WTC11 (cell line): Measurements from ENCODE around the gene SMG7. TPM values are rescaled to one million over a fixed set of nuclear protein-coding genes. Genes with fewer than 3 reads are reported as not detected.

ENCODE experiments used
- ATAC-seq: fragments of 200-7000 bp; cut with Tn5 transposase; 2 replicates; pipeline ENCODE4 v1.10.0; 2021; ENCODE audit warnings: mild to moderate bottlenecking, moderate library complexity
- CTCF ChIA-PET: fragments of 300-600 bp; sonication (Branson Sonifier 250); formaldehyde crosslinking; loops from one replicate; lab custom pipeline; 2021; ENCODE audit warnings: antibody characterized with exemption; lab: Charles Lee
- POLR2A ChIA-PET: fragments of 350-600 bp; sonication (Branson Sonifier 250); formaldehyde crosslinking; loops from one replicate; lab custom pipeline; 2021; ENCODE audit warnings: antibody characterized with exemption; lab: Charles Lee
- DNase-seq: peaks from one replicate; pipeline ENCODE4 v3.0.0; 2021; ENCODE audit warnings: low spot score
- H3K27ac Mint-ChIP-seq: 2 replicates; pipeline ENCODE4 v1.8.0; 2021; ENCODE audit warnings: mixed read lengths
- H3K27me3 Mint-ChIP-seq: 2 replicates; pipeline ENCODE4 v1.8.0; 2021; ENCODE audit warnings: low read depth, mild to moderate bottlenecking, moderate library complexity, mixed read lengths
- H3K36me3 Mint-ChIP-seq: 2 replicates; pipeline ENCODE4 v1.8.0; 2021; ENCODE audit warnings: mixed read lengths
- H3K4me1 Mint-ChIP-seq: 2 replicates; pipeline ENCODE4 v1.8.0; 2022; ENCODE audit warnings: mixed read lengths
- H3K4me3 Mint-ChIP-seq: 2 replicates; pipeline ENCODE4 v1.8.0; 2021; ENCODE audit warnings: mild to moderate bottlenecking, moderate library complexity, mixed read lengths
- H3K9me3 Mint-ChIP-seq: 2 replicates; pipeline ENCODE4 v1.8.0; 2021; ENCODE audit warnings: mixed read lengths
- EMX1 ChIP-seq: fragments of 250-450 bp; sonication (Bioruptor Pico); IDR thresholded peaks from 2 replicates; pipeline ENCODE4 v1.8.0; 2021; ENCODE audit warnings: mild to moderate bottlenecking
- GABPB1 ChIP-seq: sonication (generic); formaldehyde crosslinking; IDR thresholded peaks from 2 replicates; pipeline ENCODE4 v1.8.1; 2023; ENCODE audit warnings: mild to moderate bottlenecking, missing genetic modification reagents
- MYBL2 ChIP-seq: sonication (generic); formaldehyde crosslinking; IDR thresholded peaks from 2 replicates; pipeline ENCODE4 v1.8.1; 2023; ENCODE audit warnings: mild to moderate bottlenecking, moderate library complexity, missing genetic modification reagents
- NFATC4 ChIP-seq: fragments of 250-450 bp; sonication (Bioruptor Pico); IDR thresholded peaks from 2 replicates; pipeline ENCODE4 v1.9.0; 2021; ENCODE audit warnings: mild to moderate bottlenecking
- NR3C1 ChIP-seq: sonication (generic); formaldehyde crosslinking; conservative IDR thresholded peaks from 2 replicates; pipeline ENCODE4 v1.8.1; 2023; ENCODE audit warnings: low read depth, mild to moderate bottlenecking, missing genetic modification reagents
- OVOL2 ChIP-seq: fragments of 250-450 bp; sonication (Bioruptor Pico); IDR thresholded peaks from 2 replicates; pipeline ENCODE4 v1.9.0; 2021; ENCODE audit warnings: mild to moderate bottlenecking, borderline replicate concordance
- TEAD4 ChIP-seq: sonication (generic); formaldehyde crosslinking; IDR thresholded peaks from 2 replicates; pipeline ENCODE4 v1.8.0; 2022; ENCODE audit warnings: mild to moderate bottlenecking, missing genetic modification reagents
- ZNF416 ChIP-seq: fragments of 250-450 bp; sonication (Bioruptor Pico); IDR thresholded peaks from 2 replicates; pipeline ENCODE4 v1.9.0; 2021; ENCODE audit warnings: mild to moderate bottlenecking, inconsistent platforms
- total RNA-seq: library from RNA; stranded (reverse); gene quantifications from 3 replicates; pipeline ENCODE4 v1.2.3, GENCODE V29; 2021
- TF ChIP-seq, protein P1 (sequence below): sonication (generic); formaldehyde crosslinking; IDR thresholded peaks from 2 replicates; pipeline ENCODE4 v1.8.1; 2023; ENCODE audit warnings: mild to moderate bottlenecking, moderate library complexity, missing genetic modification reagents
- TF ChIP-seq, protein P2 (sequence below): fragments of 250-450 bp; sonication (Bioruptor Pico); IDR thresholded peaks from 2 replicates; pipeline ENCODE4 v1.9.0; 2021; ENCODE audit warnings: mild to moderate bottlenecking, borderline replicate concordance
- TF ChIP-seq, protein P3 (sequence below): sonication (generic); formaldehyde crosslinking; conservative IDR thresholded peaks from 2 replicates; pipeline ENCODE4 v1.8.1; 2023; ENCODE audit warnings: mild to moderate bottlenecking, low read depth, missing genetic modification reagents, moderate library complexity
- TF ChIP-seq, protein P4 (sequence below): sonication (generic); formaldehyde crosslinking; IDR thresholded peaks from 2 replicates; pipeline ENCODE4 v1.8.0; 2022; ENCODE audit warnings: mild to moderate bottlenecking, missing genetic modification reagents
- TF ChIP-seq, protein P5 (sequence below): sonication (generic); formaldehyde crosslinking; IDR thresholded peaks from 2 replicates; pipeline ENCODE4 v1.8.0; 2023; ENCODE audit warnings: mild to moderate bottlenecking, missing genetic modification reagents
- TF ChIP-seq, protein P6 (sequence below): fragments of 250-450 bp; sonication (Bioruptor Pico); IDR thresholded peaks from 2 replicates; pipeline ENCODE4 v2.1.2; 2022; ENCODE audit warnings: mild to moderate bottlenecking, moderate library complexity
- TF ChIP-seq, protein P7 (sequence below): fragments of 200-600 bp; IDR thresholded peaks from 2 replicates; pipeline ENCODE4 v1.8.0; 2022; ENCODE audit warnings: antibody characterized with exemption
- TF ChIP-seq, protein P8 (sequence below): fragments of 250-450 bp; sonication (Bioruptor Pico); IDR thresholded peaks from 2 replicates; pipeline ENCODE4 v1.9.0; 2021; ENCODE audit warnings: mild to moderate bottlenecking

The SMG7 gene
- total RNA-seq, 1 experiment from 2014 or later = 57.8 TPM

DNA sequence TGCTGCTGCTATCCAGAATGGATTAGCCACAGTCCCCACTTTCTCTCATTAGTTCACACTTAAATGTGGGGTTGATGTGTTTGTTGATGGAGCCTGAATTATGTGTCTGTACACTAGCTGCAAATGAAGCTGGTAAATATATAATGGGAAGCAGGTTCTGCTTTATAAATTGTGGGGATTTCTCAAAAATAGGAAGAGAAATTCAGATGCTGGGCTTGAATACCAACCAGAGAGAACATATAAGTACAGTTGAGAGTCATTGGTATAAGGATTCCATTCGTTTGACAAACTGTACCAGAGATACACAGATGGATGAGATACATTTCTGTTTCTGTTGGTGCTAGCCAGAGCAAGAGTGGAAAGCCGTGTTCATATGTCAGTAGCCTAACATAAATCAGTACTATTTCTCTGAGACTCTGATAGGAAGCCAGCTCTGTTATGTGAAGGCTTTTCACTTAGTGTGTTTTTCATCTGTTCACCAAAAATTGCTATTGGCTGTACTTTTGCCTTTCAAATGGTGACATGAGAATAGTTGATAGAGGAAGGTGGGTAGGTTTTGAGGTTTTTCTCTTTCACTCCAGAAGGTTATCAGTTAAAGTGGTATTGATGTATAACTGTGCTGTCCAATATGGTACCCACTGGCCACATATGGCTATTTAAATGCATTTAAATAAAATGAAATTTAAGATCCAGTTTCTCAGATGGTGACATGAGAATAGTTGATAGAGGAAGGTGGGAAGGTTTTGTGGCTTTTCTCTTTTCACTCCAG lies 15.6 kb downstream of the SMG7 start (continued):
- TF ChIP-seq NR3C1 (CRISPR knock-in tag) (no peak), GABPB1 (no peak)
- TF ChIP-seq, protein P1, sequence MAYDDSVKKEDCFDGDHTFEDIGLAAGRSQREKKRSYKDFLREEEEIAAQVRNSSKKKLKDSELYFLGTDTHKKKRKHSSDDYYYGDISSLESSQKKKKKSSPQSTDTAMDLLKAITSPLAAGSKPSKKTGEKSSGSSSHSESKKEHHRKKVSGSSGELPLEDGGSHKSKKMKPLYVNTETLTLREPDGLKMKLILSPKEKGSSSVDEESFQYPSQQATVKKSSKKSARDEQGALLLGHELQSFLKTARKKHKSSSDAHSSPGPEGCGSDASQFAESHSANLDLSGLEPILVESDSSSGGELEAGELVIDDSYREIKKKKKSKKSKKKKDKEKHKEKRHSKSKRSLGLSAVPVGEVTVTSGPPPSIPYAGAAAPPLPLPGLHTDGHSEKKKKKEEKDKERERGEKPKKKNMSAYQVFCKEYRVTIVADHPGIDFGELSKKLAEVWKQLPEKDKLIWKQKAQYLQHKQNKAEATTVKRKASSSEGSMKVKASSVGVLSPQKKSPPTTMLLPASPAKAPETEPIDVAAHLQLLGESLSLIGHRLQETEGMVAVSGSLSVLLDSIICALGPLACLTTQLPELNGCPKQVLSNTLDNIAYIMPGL (CRISPR knock-in tag) = no peak
- TF ChIP-seq, protein P2, sequence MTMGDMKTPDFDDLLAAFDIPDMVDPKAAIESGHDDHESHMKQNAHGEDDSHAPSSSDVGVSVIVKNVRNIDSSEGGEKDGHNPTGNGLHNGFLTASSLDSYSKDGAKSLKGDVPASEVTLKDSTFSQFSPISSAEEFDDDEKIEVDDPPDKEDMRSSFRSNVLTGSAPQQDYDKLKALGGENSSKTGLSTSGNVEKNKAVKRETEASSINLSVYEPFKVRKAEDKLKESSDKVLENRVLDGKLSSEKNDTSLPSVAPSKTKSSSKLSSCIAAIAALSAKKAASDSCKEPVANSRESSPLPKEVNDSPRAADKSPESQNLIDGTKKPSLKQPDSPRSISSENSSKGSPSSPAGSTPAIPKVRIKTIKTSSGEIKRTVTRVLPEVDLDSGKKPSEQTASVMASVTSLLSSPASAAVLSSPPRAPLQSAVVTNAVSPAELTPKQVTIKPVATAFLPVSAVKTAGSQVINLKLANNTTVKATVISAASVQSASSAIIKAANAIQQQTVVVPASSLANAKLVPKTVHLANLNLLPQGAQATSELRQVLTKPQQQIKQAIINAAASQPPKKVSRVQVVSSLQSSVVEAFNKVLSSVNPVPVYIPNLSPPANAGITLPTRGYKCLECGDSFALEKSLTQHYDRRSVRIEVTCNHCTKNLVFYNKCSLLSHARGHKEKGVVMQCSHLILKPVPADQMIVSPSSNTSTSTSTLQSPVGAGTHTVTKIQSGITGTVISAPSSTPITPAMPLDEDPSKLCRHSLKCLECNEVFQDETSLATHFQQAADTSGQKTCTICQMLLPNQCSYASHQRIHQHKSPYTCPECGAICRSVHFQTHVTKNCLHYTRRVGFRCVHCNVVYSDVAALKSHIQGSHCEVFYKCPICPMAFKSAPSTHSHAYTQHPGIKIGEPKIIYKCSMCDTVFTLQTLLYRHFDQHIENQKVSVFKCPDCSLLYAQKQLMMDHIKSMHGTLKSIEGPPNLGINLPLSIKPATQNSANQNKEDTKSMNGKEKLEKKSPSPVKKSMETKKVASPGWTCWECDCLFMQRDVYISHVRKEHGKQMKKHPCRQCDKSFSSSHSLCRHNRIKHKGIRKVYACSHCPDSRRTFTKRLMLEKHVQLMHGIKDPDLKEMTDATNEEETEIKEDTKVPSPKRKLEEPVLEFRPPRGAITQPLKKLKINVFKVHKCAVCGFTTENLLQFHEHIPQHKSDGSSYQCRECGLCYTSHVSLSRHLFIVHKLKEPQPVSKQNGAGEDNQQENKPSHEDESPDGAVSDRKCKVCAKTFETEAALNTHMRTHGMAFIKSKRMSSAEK = no peak
- TF ChIP-seq, protein P3, sequence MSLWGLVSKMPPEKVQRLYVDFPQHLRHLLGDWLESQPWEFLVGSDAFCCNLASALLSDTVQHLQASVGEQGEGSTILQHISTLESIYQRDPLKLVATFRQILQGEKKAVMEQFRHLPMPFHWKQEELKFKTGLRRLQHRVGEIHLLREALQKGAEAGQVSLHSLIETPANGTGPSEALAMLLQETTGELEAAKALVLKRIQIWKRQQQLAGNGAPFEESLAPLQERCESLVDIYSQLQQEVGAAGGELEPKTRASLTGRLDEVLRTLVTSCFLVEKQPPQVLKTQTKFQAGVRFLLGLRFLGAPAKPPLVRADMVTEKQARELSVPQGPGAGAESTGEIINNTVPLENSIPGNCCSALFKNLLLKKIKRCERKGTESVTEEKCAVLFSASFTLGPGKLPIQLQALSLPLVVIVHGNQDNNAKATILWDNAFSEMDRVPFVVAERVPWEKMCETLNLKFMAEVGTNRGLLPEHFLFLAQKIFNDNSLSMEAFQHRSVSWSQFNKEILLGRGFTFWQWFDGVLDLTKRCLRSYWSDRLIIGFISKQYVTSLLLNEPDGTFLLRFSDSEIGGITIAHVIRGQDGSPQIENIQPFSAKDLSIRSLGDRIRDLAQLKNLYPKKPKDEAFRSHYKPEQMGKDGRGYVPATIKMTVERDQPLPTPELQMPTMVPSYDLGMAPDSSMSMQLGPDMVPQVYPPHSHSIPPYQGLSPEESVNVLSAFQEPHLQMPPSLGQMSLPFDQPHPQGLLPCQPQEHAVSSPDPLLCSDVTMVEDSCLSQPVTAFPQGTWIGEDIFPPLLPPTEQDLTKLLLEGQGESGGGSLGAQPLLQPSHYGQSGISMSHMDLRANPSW (CRISPR knock-in tag) = no peak

DNA sequence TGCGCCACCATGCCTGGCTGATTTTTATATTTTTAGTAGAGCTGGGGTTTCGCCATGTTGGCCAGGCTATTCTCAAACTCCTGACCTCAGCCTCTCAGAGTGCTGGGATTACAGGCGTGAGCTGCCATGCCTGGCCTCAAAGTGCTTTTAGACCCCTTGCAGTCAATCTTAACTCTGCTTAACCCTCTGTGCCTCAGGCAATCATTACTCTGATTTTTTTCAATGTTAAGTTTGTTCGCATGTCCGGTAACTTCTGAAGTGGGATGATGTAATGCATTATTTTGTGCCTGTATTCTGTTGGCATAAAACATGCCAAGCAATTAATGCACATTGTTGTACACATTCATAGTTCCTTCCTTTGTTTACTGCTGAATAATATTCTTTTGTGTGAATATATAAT lies 18.6 kb downstream of the SMG7 start:
- no peak for ATAC-seq
- Mint-ChIP-seq H3K36me3 (no peaks in the 10 kb centered on the region), H3K4me3 (no peak overlapping the region), H3K9me3 (no peaks in the 10 kb centered on the region), H3K4me1 (peaks cover 12% of the 10 kb centered on the region), H3K27ac (no peak overlapping the region), H3K27me3 (no peaks in the 10 kb centered on the region)
- ChIA-PET CTCF (interaction anchor here (1.0 kb wide), 1 partner anchor 15 kb away, joined by 3 read pairs; no protein-coding TSS in a partner anchor), POLR2A (no interaction called here)
- DNase-seq = no peak
- TF ChIP-seq ZNF416 = no peak
- TF ChIP-seq, protein P4, sequence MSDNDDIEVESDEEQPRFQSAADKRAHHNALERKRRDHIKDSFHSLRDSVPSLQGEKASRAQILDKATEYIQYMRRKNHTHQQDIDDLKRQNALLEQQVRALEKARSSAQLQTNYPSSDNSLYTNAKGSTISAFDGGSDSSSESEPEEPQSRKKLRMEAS (CRISPR knock-in tag) = no peak
- TF ChIP-seq MYBL2 (CRISPR knock-in tag) = no peak
- no peak for TF ChIP-seq EMX1 (CRISPR knock-in tag)
- TF ChIP-seq TEAD4 (CRISPR knock-in tag) = no peak
- TF ChIP-seq NFATC4 = no peak
- TF ChIP-seq, protein P5, sequence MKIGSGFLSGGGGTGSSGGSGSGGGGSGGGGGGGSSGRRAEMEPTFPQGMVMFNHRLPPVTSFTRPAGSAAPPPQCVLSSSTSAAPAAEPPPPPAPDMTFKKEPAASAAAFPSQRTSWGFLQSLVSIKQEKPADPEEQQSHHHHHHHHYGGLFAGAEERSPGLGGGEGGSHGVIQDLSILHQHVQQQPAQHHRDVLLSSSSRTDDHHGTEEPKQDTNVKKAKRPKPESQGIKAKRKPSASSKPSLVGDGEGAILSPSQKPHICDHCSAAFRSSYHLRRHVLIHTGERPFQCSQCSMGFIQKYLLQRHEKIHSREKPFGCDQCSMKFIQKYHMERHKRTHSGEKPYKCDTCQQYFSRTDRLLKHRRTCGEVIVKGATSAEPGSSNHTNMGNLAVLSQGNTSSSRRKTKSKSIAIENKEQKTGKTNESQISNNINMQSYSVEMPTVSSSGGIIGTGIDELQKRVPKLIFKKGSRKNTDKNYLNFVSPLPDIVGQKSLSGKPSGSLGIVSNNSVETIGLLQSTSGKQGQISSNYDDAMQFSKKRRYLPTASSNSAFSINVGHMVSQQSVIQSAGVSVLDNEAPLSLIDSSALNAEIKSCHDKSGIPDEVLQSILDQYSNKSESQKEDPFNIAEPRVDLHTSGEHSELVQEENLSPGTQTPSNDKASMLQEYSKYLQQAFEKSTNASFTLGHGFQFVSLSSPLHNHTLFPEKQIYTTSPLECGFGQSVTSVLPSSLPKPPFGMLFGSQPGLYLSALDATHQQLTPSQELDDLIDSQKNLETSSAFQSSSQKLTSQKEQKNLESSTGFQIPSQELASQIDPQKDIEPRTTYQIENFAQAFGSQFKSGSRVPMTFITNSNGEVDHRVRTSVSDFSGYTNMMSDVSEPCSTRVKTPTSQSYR (CRISPR knock-in tag) = no peak
- TF ChIP-seq, protein P6, sequence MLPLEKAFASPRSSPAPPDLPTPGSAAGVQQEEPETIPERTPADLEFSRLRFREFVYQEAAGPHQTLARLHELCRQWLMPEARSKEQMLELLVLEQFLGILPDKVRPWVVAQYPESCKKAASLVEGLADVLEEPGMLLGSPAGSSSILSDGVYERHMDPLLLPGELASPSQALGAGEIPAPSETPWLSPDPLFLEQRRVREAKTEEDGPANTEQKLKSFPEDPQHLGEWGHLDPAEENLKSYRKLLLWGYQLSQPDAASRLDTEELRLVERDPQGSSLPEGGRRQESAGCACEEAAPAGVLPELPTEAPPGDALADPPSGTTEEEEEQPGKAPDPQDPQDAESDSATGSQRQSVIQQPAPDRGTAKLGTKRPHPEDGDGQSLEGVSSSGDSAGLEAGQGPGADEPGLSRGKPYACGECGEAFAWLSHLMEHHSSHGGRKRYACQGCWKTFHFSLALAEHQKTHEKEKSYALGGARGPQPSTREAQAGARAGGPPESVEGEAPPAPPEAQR (CRISPR knock-in tag) = no peak
- TF ChIP-seq OVOL2 (CRISPR knock-in tag) = no peak
- TF ChIP-seq, protein P7, sequence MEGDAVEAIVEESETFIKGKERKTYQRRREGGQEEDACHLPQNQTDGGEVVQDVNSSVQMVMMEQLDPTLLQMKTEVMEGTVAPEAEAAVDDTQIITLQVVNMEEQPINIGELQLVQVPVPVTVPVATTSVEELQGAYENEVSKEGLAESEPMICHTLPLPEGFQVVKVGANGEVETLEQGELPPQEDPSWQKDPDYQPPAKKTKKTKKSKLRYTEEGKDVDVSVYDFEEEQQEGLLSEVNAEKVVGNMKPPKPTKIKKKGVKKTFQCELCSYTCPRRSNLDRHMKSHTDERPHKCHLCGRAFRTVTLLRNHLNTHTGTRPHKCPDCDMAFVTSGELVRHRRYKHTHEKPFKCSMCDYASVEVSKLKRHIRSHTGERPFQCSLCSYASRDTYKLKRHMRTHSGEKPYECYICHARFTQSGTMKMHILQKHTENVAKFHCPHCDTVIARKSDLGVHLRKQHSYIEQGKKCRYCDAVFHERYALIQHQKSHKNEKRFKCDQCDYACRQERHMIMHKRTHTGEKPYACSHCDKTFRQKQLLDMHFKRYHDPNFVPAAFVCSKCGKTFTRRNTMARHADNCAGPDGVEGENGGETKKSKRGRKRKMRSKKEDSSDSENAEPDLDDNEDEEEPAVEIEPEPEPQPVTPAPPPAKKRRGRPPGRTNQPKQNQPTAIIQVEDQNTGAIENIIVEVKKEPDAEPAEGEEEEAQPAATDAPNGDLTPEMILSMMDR = no peak
- TF ChIP-seq, protein P8, sequence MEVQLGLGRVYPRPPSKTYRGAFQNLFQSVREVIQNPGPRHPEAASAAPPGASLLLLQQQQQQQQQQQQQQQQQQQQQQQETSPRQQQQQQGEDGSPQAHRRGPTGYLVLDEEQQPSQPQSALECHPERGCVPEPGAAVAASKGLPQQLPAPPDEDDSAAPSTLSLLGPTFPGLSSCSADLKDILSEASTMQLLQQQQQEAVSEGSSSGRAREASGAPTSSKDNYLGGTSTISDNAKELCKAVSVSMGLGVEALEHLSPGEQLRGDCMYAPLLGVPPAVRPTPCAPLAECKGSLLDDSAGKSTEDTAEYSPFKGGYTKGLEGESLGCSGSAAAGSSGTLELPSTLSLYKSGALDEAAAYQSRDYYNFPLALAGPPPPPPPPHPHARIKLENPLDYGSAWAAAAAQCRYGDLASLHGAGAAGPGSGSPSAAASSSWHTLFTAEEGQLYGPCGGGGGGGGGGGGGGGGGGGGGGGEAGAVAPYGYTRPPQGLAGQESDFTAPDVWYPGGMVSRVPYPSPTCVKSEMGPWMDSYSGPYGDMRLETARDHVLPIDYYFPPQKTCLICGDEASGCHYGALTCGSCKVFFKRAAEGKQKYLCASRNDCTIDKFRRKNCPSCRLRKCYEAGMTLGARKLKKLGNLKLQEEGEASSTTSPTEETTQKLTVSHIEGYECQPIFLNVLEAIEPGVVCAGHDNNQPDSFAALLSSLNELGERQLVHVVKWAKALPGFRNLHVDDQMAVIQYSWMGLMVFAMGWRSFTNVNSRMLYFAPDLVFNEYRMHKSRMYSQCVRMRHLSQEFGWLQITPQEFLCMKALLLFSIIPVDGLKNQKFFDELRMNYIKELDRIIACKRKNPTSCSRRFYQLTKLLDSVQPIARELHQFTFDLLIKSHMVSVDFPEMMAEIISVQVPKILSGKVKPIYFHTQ = no peak
